Sigmoid colon (tissue), 4 donors: ENCODE results near the gene RNF181.

ENCODE experiments used
- EP300 ChIP-seq, 4 donors: sonication (generic); formaldehyde crosslinking; IDR thresholded peaks; one replicate each; pipeline ENCODE4 v1.6.1; 2017; ENCODE audit warnings: antibody characterized with exemption in 4 of 4
- POLR2A ChIP-seq, 2 donors: fragments of 450-650 bp; IDR thresholded peaks; one replicate each; pipeline ENCODE4 v1.6.1; 2016; ENCODE audit warnings: antibody characterized with exemption in 2 of 2, mild to moderate bottlenecking in 2 of 2, moderate library complexity in 2 of 2
- POLR2AphosphoS5 ChIP-seq, 4 donors: sonication (generic); formaldehyde crosslinking; IDR thresholded peaks; one replicate each; pipeline ENCODE4 v1.6.1; 2017; ENCODE audit warnings: antibody characterized with exemption in 4 of 4
- TF ChIP-seq, protein P1 (sequence below), 4 experiments: fragments of 450-650 bp in 3 of 4; fragments of 200-600 bp in 1 of 4; IDR thresholded peaks; one replicate each; pipeline ENCODE4 v1.5.1; 2016 to 2019; ENCODE audit warnings: antibody characterized with exemption in 4 of 4, mild to moderate bottlenecking in 3 of 4, moderate library complexity in 2 of 4

DNA sequence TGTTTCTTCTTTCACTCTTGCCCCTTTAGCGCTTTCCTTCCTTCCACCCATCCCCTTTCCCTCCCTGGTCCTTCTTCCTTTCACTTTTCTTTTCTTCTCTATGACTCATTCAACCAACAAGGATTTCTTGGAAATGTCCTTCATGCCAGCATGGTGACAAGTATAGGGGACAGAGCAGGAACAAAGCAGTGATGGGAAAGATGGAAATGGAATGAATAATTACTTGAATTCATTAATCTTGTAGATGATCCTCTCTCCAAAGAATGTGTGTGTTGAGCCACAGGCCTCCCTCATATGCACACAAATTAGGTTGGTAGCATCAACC, 9.8 kb upstream of the RNF181 start:
- TF ChIP-seq EP300 (IDR thresholded peaks at IDR 0.05) (no peak), POLR2AphosphoS5 (IDR thresholded peaks at IDR 0.05) (peak in 2 of 4 donors; percentile 15 to 64), POLR2A (IDR thresholded peaks at IDR 0.05) (no peak)
- TF ChIP-seq, protein P1, sequence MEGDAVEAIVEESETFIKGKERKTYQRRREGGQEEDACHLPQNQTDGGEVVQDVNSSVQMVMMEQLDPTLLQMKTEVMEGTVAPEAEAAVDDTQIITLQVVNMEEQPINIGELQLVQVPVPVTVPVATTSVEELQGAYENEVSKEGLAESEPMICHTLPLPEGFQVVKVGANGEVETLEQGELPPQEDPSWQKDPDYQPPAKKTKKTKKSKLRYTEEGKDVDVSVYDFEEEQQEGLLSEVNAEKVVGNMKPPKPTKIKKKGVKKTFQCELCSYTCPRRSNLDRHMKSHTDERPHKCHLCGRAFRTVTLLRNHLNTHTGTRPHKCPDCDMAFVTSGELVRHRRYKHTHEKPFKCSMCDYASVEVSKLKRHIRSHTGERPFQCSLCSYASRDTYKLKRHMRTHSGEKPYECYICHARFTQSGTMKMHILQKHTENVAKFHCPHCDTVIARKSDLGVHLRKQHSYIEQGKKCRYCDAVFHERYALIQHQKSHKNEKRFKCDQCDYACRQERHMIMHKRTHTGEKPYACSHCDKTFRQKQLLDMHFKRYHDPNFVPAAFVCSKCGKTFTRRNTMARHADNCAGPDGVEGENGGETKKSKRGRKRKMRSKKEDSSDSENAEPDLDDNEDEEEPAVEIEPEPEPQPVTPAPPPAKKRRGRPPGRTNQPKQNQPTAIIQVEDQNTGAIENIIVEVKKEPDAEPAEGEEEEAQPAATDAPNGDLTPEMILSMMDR (IDR thresholded peaks at IDR 0.05), result no peak
